Stimulated activated CD8-positive, alpha-beta memory T cell treated with anti-CD3 and anti-CD28 coated beads, Interleukin-12 subunit alpha, Interleukin-12 subunit beta, amount 100 ng/mL, for 1 hour (primary cell): ENCODE measurements around the gene FAM89A.
A peak's percentile ranks its signal among the peaks of the same experiment; 100 is the strongest.

Source experiments
- DNase-seq: peaks from one replicate; pipeline ENCODE4 v3.0.0-alpha.2; 2020; ENCODE audit warnings: low read depth

The FAM89A gene

DNA sequence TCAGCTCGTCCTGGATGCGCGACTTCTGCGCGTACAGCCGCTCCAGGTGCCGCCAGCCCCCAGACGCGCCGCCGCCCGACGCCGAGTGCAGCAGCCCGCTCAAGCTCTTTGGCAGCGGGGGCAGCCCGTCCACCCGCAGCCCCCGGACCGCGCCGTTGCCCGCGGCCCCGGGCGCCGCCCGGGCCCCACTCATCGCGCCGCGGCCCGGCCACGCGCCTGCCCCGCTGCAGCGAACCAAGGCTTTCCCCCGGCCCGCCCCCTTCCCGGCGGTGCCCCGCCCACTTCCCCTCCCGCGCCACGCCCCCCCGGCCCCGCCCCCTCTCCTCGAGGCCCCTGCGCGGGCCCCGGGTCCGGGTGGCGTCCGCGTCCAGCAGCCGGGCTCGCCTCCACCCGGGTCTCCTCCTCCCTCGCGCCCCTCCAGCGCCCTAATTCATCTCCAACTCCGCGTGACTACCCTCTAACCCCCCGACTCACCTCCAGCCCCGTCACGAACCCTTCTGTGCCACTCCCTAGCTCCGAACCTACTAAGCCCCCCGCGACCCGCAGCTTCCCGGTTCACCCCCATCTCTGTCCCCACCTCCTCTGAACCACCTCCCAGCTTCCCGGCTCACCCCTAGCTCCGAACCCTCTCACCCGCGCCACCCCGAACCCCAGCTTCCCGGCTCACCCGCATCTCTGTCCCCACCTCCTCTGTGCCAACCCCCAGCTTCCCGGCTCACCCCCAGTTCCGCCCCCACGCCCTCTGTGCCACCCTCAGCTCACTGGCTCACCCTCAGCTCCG is at the start of gene FAM89A:
TSS of gene FAM89A (minus strand) at position 236 of the 781 bp plus-strand sequence. CDS start at position 193, 43 bp downstream.
- peak; percentile 48 for DNase-seq

DNA sequence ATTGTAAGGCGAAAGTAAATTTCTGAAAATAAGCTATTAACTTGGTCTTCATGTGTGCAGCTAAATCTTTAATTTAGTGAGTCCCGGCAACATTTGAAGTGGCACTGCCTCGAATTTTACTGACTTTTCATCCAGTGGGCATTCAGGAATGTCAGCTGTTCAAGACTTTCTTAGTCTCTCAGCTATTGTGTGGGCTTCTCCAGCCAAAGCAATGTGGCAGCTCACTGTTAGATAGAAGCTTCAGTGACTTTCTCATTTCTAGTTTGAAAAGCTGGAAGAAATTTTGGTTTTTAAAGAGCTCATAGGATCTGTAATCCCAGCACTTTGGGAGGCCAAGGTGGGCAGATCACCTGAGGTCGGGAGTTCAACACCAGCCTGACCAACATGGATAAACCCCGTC is 44.3 kb upstream of the FAM89A start:
- no peak for DNase-seq

DNA sequence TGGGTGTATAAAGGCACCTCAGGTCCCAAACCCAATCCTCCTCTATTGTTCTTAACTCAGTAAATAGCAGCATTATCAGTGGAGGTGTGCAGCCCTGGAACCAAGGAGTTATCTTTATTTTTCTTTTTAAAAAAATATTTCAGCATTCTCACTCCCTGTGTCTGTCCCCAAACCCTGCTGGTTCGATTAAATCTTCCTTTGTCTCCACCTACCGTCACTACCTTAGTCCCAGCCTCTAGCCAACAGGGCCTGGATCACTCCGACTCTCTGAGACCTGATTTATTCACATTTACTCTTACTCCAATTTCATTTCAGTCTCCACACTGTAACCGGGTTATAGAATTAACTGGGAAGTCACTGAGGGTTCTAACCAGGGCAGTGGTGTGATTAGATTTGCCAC is 39.1 kb upstream of the FAM89A start:
- DNase-seq, result no peak

DNA sequence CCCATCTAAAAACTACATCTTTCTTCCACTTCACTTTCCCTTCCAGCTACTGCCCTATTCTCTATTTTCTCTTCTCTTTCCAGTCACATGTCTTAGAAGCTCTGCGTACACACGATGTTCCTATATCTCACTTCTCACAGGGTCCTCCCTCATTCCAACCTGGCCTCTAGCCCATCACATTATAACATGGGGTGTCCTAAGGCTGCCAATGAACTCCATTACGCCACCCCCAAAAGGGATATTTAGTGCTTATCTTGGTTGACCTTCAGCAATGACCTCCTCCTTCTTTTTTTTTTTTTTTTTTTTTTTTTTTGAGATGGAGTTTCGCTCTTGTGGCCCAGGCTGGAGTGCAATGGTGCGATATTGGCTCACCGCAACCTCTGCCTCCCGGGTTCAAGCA is 38.2 kb upstream of the FAM89A start:
- DNase-seq, result no peak

DNA sequence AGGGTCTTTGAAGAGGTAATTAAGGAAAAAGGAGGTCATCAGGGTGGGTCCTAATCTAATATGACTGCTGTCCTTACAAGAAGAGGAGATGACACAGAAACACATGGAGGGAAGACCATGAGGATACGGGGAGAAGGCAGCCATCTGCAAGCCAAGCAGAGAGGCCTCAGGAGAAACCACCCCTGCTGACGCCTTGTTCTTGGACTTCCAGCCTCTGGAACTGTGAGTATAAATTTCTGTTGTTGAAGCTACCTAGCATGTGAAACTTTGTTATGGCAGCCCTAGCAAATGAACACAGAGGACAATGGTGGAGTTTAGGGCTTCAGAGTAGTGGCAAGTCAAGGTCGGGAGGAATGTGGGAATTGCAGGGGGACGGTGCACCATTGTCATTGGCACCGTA is 36.7 kb upstream of the FAM89A start:
- no peak for DNase-seq

DNA sequence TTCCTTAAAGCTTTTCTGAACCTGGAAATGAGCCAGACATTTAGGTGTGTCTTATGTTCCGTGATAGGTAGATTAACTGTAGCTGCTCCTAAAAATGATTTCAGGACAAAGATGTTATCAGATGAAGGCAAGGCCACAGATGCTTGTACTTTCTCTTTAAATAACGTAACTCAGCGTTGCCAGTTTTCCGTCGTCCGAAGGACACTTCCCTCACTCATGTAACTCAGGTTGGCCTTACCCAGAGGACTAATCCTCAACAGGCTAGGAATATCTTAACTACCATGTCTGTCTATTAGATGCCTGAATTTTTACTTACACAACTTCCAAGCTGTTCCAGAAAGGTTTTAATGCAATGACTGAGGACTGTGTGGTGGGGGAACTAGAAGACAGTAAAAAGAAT is 35.4 kb upstream of the FAM89A start:
- no peak for DNase-seq

DNA sequence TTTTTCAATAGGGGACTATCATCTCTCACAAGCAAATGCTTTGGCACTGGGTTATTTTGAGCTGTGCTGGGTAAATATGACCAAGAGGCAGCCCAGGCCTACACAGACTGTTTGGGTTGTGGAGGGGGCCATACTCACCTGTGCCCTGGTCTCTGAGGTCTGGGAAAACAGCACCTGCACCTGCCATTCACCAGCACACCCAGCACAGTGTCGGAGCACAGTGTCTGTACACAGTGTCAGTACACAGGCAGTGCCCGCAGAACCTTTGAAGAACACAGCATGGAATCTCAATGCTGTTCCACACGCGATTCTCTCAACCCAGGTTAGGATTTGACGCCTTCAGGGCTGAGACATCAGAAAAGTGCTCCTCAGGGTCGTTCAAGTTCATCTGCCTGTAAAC is 35.0 kb upstream of the FAM89A start:
- no peak for DNase-seq

DNA sequence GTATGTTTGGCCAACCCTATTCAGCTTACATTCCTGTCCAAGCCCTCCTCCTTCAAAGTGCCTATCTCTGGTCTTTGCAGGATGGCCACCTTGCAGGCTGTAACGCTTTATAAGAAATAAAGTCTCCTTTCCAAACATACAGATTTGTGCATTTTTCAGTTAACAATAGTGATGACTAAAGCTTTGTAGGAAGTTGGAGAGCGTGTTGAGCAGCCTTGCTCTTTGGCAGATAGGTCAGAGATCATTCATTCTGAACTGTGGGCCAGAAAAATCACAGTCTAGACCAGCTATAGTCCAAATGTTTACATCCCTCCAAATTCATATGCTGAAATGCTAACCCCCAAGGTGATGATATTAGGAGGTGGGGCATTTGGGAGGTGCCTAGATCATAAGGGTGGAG is 34.0 kb upstream of the FAM89A start:
- DNase-seq, result no peak

DNA sequence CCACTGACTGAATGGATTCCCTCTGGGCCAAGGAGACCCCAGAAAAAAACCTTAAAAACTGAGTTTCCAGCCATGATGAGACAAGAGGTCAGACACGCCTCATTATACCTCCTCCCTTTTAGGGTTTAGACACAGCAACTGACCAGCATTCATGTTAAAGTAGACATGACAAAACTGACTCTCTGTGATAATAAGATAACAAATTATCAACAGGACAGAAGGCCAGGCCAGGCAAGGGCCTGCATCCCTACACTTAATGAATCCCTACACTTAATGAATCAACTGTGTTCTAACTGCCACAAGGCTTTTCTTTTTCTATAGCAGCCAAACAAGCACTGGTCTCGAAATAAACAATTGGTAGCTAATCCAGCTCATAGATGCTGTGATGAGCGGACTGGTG is 33.3 kb upstream of the FAM89A start:
- no peak for DNase-seq

DNA sequence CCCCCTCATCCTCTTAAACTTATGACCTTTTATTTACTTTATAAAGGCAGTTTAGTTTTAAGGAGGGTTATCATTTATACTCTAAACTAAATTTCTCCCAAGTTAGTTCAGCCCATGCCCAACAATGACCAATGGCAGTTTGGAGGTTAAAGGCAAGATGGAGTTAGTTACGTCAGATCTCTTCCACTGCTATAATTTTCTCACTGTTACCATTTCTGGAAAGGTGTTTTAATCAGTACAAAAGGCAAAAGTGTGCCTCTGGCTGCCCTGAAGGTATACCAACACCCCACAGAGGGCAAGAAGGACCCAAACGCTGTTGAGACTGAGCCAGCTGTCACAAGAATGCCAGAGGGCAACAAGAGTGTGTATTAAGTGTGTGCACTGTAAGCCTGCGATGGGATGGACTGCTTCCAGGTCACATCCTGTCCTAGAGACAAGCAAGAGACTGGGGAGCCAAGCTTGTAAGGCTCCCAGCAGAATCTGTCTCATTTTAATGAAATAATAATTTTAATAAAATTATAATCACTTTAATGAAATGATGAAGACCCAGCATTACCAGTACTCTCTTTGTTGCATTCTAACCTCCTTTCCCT is 32.5 kb upstream of the FAM89A start:
- DNase-seq, result no peak

DNA sequence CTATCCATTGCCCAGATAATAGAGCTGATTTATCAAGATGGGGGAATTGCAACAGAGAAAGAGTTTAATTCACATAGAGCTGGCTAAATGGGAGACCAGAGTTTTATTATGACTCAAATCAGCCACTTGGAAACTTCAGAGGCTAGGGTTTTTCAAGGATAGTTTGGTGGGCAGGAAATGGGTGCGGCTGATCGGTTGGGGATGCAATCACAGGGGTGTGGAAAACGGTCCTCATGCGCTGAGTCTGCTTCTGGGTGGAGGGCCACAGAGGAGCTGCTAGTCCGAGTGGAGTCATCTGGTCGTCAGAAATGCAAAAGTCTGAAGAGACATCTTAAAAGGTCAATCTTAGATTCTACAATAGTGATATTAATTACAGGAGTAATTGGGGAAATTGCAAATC is 32.0 kb upstream of the FAM89A start:
- no peak for DNase-seq

DNA sequence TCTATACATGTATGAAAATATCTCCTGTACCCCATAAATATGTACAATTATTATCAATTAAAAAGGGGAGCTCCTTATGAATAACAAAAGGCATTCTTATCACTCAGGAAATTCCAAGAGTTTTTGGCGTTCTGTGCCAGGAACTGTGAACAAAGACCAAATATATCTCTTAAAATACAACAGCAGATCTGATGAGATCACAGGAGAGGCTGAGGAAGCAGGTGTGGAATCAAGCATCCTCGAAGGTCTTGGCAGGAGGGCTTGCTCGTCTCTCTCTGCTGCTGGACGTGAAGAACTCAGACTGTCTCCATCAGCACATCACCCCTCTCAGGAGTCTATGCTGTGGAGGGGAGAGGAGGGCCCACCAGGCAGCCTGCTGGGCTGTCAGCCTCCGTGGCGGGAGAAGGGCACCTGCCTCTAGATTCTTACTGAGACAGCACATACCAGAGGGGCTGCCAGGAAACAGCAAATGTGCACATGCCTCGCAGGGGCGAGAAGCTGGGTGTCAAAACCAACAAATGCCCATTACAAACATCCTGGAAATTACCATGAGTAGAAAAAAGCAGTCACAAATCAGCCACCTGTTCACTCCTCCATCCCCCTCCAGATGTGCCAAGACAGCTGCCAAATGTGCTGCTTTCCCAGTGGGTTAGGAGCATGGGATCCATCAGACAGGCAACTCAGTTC is 30.8 kb upstream of the FAM89A start:
- no peak for DNase-seq

DNA sequence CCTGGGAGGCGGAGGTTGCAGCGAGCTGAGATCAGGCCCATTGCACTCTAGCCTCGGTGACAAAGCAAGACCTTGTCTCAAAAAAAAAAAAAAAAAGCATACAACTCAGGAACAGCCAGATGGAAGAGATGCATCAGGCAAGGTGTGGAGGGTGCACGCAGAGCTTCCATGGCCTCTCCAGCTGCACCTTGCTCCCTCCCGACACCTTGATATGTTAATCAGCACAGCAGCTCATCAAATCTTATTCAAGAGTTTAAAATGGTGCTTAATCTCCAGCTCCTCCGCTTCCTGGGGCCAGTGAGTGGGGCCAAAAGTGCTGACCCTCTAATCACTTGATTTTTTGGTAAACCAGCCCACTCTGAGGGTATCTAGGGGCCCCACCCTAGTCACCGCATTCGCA is 29.3 kb upstream of the FAM89A start:
- DNase-seq, result no peak

DNA sequence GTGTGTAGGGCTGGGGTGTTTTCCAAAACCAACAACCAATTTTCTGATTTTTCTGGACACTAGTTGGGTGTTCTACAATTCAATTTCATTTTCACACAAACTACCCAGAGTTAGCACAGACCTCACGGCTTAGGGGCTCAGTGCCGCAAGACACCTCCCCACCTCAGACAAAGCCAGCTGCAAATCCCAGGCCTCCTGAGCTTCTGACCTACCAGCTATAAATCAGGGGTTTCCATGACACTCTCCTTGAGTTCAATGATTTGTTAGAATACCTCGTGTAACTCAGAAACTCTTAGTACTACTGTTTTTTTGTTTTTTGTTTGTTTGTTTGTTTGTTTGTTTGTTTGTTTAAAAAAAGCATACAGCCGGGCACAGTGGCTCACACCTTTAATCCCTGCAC is 28.7 kb upstream of the FAM89A start:
- DNase-seq, result no peak

DNA sequence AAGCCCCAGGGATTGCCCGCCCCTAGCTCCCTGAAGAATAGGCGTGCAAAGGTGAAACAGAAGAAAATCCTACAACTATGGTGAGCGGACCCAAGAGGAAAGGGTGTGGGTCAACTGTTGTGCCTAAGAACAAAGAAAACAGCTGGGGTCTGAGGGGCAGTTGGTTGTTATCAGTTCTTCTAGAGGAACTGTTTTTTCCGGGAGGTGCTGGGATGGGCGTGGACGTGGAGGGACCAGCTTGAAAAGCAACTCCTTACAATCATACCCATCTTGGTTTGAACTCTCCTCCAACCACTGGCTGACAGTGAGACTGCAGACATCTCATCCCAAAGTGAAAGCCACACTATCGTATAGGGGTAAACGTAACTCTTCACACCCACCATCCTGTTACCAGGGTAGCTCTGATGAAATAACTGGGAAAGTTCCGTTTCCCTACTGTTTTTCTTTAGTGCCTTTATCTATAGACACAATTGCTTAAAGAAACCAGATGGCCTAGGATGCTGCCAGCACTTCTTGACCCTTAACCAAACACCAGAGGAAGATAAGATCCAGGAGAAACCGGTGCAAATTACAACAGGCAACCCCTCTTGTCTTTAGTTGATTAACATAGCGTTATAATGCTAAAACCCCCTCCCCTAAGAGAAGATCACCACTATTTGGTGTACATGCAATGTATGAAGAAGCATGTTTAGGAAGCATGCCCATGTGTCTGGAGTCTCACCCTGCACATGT is 25.6 kb upstream of the FAM89A start:
- DNase-seq, result no peak

DNA sequence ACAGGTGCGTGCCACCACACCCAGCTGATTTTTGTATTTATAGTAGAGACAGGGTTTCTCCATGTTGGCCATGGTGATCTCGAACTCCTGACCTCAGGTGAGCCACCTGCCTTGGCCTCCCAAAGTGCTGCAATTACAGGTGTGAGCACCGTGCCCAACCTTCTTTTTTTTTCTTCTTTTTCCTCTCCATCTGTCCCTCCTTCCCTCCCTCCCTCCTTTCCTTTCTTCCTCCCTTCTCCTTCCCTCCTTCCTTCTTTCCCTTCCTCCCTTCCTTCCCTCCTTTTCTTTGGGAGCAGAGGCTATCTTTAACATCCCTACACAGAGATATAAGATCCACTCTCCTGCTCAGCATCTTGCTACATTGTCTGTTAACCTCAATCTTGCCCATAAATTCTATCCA is 24.4 kb upstream of the FAM89A start:
- DNase-seq, result no peak

DNA sequence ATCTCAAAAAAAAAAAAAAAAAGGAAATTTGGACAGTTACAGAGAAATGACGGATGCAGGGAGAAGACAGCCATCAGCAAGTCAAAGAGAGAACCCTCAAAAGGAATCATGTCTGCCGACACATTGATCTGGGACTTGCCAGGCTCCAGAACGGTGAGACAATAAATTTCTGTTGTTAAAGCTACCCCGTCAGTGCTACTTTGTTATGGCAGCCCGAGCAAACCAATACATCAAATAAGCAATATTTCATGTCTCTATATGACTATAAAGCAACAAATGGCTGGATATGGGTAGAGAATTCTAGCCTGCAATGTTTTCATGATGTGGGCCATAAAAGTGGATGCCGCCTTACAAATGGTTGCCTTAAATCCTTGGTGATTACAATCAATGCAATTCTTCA is 23.3 kb upstream of the FAM89A start:
- no peak for DNase-seq

DNA sequence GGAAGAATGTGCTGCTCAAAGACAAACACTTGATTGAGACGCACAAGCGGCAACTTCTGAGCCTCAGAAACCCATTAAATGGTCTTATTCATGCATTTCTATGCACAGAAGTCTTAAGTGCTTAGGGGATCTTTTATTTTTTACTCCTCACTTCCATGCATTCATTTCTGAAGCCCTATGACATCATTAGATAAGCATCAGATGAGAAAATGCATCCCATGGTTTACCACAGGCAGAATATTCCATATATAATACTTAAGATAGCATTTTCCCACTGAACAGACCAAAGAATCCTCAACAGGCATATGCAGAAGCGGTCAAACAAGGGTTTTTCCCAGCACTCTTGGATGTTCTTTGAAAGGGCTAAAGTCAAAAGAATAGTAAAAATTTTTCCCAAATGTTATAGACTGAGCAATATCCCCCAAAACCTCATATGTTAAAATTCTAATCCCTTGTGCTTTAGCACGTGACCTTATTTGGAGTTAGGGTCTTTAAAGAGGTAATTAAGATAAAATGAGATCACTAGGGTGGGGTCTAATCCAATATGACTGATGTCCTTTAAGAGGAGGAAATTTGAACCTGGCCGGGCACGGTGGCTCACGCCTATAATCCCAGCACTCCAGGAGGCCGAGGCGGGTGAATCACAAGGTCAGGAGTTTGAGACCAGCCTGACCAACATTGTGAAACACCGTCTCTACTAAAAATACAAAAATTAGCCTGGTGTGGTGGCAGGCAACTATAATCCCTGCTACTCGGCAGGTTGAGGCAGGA is 22.6 kb upstream of the FAM89A start:
- DNase-seq, result no peak

DNA sequence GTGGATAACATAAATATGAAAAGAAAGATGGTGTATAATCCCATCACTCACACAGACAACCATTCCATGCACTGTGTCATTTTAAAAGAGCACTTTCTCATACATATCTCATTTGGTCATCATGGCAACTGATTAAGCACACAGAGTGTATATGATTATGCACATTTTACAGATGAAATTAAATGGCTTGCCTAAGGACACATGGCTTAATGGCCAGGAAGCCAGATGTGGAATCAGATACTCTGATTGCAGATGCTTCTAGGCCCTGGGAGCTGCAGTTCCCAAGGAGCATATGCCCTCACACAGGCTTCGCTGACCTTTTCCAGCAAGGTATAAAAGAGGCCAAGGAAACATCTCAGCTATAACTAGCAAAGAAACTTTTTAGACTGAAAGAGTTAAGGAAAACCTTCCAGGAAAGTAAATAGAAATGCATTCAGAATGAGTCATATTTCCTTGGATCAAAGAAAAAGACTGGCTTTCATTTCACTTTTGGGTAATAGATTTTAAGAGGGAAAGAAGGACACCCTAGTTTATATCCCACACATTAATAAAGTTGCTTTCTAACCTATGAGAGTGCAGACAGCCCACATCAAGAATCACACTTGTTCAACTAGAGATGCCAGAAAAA is 19.6 kb upstream of the FAM89A start:
- no peak for DNase-seq

DNA sequence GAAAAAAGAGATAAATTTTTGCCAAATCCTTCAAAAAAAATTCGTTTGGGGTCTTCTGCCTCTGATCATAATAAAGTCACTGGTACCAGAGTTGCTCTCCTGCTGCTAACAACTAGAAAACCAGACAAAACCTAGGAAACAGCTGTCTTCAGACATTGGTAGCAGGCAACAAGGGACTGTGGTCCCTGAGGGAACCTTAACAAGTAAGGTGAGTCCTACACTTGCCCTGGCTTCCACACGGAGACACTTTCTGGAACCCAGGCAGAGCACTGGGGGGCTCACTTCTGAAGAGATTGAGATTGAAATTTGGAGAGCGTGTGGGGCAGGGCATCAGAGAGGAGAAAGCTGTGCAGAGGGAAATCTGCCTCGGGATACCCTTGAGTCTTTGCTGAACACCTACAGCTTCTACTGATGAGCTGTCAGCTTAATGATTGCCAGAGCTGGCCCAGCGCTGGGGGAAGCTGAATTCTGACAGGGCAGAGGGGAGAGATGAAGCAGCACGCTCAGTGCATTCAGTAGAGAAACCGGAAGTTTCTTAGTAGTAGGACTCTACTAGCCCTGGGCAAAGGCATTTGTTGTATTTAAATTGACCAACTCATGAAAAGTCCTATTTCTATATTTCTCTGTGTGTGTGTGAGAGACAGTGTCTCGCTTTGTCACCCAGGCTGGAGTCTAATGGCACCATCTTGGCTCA is 18.5 kb upstream of the FAM89A start:
- DNase-seq, result no peak

DNA sequence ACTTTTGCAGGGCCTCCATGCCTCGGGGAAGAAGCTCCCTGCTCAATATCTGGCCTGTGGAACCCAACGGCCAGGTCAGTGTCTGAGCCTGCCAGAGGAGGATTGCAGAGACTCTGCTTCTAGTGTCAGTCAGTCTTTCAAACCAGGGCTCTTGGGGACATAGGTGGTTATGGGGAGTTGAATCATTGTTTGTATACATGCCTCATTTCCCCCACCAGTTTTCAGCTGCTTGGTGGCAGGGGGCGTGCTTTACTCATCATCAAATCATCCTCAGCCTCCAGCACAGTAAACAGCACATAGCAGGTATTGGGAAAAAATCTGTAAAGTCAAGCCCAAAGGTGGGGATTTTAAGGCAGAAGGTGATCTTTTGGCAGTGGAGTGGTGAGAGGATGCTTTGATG is 17.4 kb upstream of the FAM89A start:
- DNase-seq, result no peak
